H9 (cell line): ENCODE measurements around the gene PHACTR4. TPM values are rescaled to one million over a fixed set of nuclear protein-coding genes. Genes with fewer than 3 reads are reported as not detected.

Experiments used
- DNase-seq: peaks from one replicate; pipeline ENCODE4 v3.0.0-alpha.2; 2017
- H2AFZ ChIP-seq: one replicate; pipeline ENCODE4 v1.6.1; 2013; ENCODE audit warnings: mild to moderate bottlenecking, low read length, control low read depth, moderate library complexity
- H2AK5ac ChIP-seq: 2 replicates; pipeline ENCODE4 v1.6.1; 2013; ENCODE audit warnings: low read length, control low read depth, mixed read lengths; ENCODE audit not compliant: insufficient read length
- H2BK120ac ChIP-seq: one replicate; pipeline ENCODE4 v1.6.1; 2013; ENCODE audit warnings: low read depth, mild to moderate bottlenecking, low read length, control low read depth, inconsistent platforms; ENCODE audit not compliant: poor library complexity, severe bottlenecking
- H2BK12ac ChIP-seq: 2 replicates; pipeline ENCODE4 v1.6.1; 2013; ENCODE audit warnings: low read length, control low read depth, mixed read lengths, low read depth; ENCODE audit not compliant: insufficient read length
- H2BK15ac ChIP-seq: 2 replicates; pipeline ENCODE4 v1.6.1; 2013; ENCODE audit warnings: low read depth, low read length, control low read depth
- H2BK20ac ChIP-seq: one replicate; pipeline ENCODE4 v1.6.1; 2013; ENCODE audit warnings: low read depth, mild to moderate bottlenecking, low read length, control low read depth, inconsistent platforms; ENCODE audit not compliant: poor library complexity, severe bottlenecking
- H2BK5ac ChIP-seq: 2 replicates; pipeline ENCODE4 v1.6.1; 2013; ENCODE audit warnings: low read length, control low read depth, mixed read lengths; ENCODE audit not compliant: insufficient read length
- H3K14ac ChIP-seq: 2 replicates; pipeline ENCODE4 v1.6.1; 2013; ENCODE audit warnings: low read length, control low read depth; ENCODE audit not compliant: insufficient read depth
- H3K18ac ChIP-seq: 2 replicates; pipeline ENCODE4 v1.6.1; 2013; ENCODE audit warnings: low read depth, mild to moderate bottlenecking, mixed read lengths, low read length, control low read depth; ENCODE audit not compliant: insufficient read length
- H3K23ac ChIP-seq: 2 replicates; pipeline ENCODE4 v1.6.1; 2013; ENCODE audit warnings: low read length, control low read depth, mixed read lengths, low read depth; ENCODE audit not compliant: insufficient read length
- H3K23me2 ChIP-seq: 2 replicates; pipeline ENCODE4 v1.6.1; 2013; ENCODE audit warnings: low read depth, mild to moderate bottlenecking, mixed read lengths, low read length, control low read depth; ENCODE audit not compliant: insufficient read length, poor library complexity, severe bottlenecking
- H3K27ac ChIP-seq: 2 replicates; pipeline ENCODE4 v1.5.1; 2013; ENCODE audit warnings: low read length, control low read depth, mixed read lengths, low read depth; ENCODE audit not compliant: insufficient read length
- H3K27me3 ChIP-seq: 2 replicates; pipeline ENCODE4 v1.6.1; 2013; ENCODE audit warnings: low read length, control low read depth, inconsistent platforms; ENCODE audit not compliant: insufficient read depth
- H3K4ac ChIP-seq: 2 replicates; pipeline ENCODE4 v1.6.1; 2013; ENCODE audit warnings: low read depth, mild to moderate bottlenecking, control low read depth, inconsistent platforms, low read length, moderate library complexity
- H3K4me1 ChIP-seq: 2 replicates; pipeline ENCODE4 v1.6.1; 2013; ENCODE audit warnings: low read length, control low read depth, inconsistent platforms; ENCODE audit not compliant: insufficient read depth
- H3K4me2 ChIP-seq: 2 replicates; pipeline ENCODE4 v1.6.1; 2013; ENCODE audit warnings: low read length, control low read depth, mixed read lengths; ENCODE audit not compliant: insufficient read length, insufficient read depth
- H3K56ac ChIP-seq: 2 replicates; pipeline ENCODE4 v1.6.1; 2013; ENCODE audit warnings: low read depth, mild to moderate bottlenecking, mixed read lengths, low read length, control low read depth; ENCODE audit not compliant: insufficient read length
- H3K79me1 ChIP-seq: 2 replicates; pipeline ENCODE4 v1.6.1; 2013; ENCODE audit warnings: low read depth, mild to moderate bottlenecking, moderate library complexity, low read length, control low read depth, inconsistent platforms; ENCODE audit not compliant: insufficient read depth, poor library complexity, severe bottlenecking
- H3K79me2 ChIP-seq: 2 replicates; pipeline ENCODE4 v1.6.1; 2013; ENCODE audit warnings: low read length, control low read depth, inconsistent platforms; ENCODE audit not compliant: insufficient read depth
- H3K9ac ChIP-seq: 2 replicates; pipeline ENCODE4 v1.6.1; 2013; ENCODE audit warnings: low read length, control low read depth, mixed read lengths; ENCODE audit not compliant: insufficient read length; ENCODE audit errors: extremely low read depth
- H3K9me3 ChIP-seq: one replicate; pipeline ENCODE4 v1.6.1; 2013; ENCODE audit warnings: low read depth, low read length, inconsistent platforms; ENCODE audit not compliant: control insufficient read depth
- H3T11ph ChIP-seq: one replicate; pipeline ENCODE4 v1.6.1; 2013; ENCODE audit warnings: mild to moderate bottlenecking, low read length, control low read depth, inconsistent platforms
- H4K20me1 ChIP-seq: one replicate; pipeline ENCODE4 v1.6.1; 2013; ENCODE audit not compliant: control insufficient read depth, insufficient read length, insufficient read depth
- H4K5ac ChIP-seq: 2 replicates; pipeline ENCODE4 v1.6.1; 2013; ENCODE audit warnings: low read depth, mild to moderate bottlenecking, mixed read lengths, low read length, control low read depth; ENCODE audit not compliant: insufficient read length
- H4K8ac ChIP-seq: replicated peaks from 2 replicates; pipeline ENCODE4 v1.6.1; 2013; ENCODE audit warnings: low read length, control low read depth, mixed read lengths, low read depth; ENCODE audit not compliant: insufficient read length
- H4K91ac ChIP-seq: 2 replicates; pipeline ENCODE4 v1.6.1; 2013; ENCODE audit warnings: low read depth, mild to moderate bottlenecking, moderate library complexity, mixed read lengths, low read length, control low read depth; ENCODE audit not compliant: insufficient read length
- H3K27ac Mint-ChIP-seq, 3 experiments: 2 replicates in 2 of 3; 3 replicates in 1 of 3; pipeline ENCODE4 v1.8.0; 2020 to 2021; ENCODE audit warnings: mixed read lengths in 3 of 3, mild to moderate bottlenecking in 1 of 3, moderate library complexity in 1 of 3
- H3K27me3 Mint-ChIP-seq: 2 replicates; pipeline ENCODE4 v1.8.0; 2021; ENCODE audit warnings: low read depth, mild to moderate bottlenecking, moderate library complexity, mixed read lengths
- H3K36me3 Mint-ChIP-seq, 3 experiments: 2 replicates in 2 of 3; 3 replicates in 1 of 3; pipeline ENCODE4 v1.8.0; 2020 to 2021; ENCODE audit warnings: low read depth in 3 of 3, mixed read lengths in 3 of 3; ENCODE audit not compliant: insufficient read depth in 1 of 3
- H3K4me1 Mint-ChIP-seq, 2 experiments: 2 replicates each; pipeline ENCODE4 v1.8.0; 2020; ENCODE audit warnings: mixed read lengths in 2 of 2
- H3K4me3 Mint-ChIP-seq, 2 experiments: 2 replicates in 1 of 2; 3 replicates in 1 of 2; pipeline ENCODE4 v1.8.0; 2020 to 2021; ENCODE audit warnings: mild to moderate bottlenecking in 2 of 2, mixed read lengths in 2 of 2, moderate library complexity in 1 of 2
- H3K9me3 Mint-ChIP-seq, 2 experiments: 2 replicates in 1 of 2; 3 replicates in 1 of 2; pipeline ENCODE4 v1.8.0; 2020; ENCODE audit warnings: mild to moderate bottlenecking in 2 of 2, mixed read lengths in 2 of 2, moderate library complexity in 1 of 2
- CTCF ChIP-seq: fragments of 200-600 bp; sonication (generic); conservative IDR thresholded peaks from 3 replicates; pipeline ENCODE4 v1.8.0; 2021; ENCODE audit warnings: antibody characterized with exemption, mild to moderate bottlenecking
- WGBS: extraction: QIAGEN DNeasy Blood & Tissue Kit; methylation state at CpG from one replicate; pipeline ENCODE4 v1.1.7; 2013; ENCODE audit warnings: missing lambda C conversion rate, low lambda C conversion rate, mixed read lengths; ENCODE audit not compliant: insufficient read length; ENCODE audit errors: extremely low coverage; 5-methylcytosine and 5-hydroxymethylcytosine counted together
- total RNA-seq: library from RNA; stranded (reverse); gene quantifications from 2 replicates; pipeline ENCODE4 v1.2.1, GENCODE V29; 2021

Gene PHACTR4
- total RNA-seq, 1 experiment from 2014 or later = 54.0 TPM

GRCh38 chr1:28441674-28442073 is 72.1 kb downstream of the PHACTR4 start:
- Histone ChIP-seq H3K23ac (no peak overlapping the region), H3K14ac (no peak overlapping the region), H3K23me2 (no peaks in the 10 kb centered on the region), H4K5ac (no peak overlapping the region), H3K9me3 (no peaks in the 10 kb centered on the region), H3K4ac (no peak overlapping the region), H3K4me2 (no peak overlapping the region), H4K8ac (no peak overlapping the region), H3K4me1 (no peaks in the 10 kb centered on the region; the same call in 1 of the 2 replicates), H4K20me1 (no peaks in the 10 kb centered on the region), H3K27me3 (no peaks in the 10 kb centered on the region), H2AK5ac (no peak overlapping the region), H2BK20ac (no peak overlapping the region), H2BK120ac (no peak overlapping the region), H2BK5ac (no peak overlapping the region), H3K56ac (no peak overlapping the region), H2BK15ac (no peak overlapping the region), H4K91ac (no peak overlapping the region), H3K27ac (no peak overlapping the region), H3K79me2 (no peaks in the 10 kb centered on the region), H3K79me1 (no peaks in the 10 kb centered on the region), H2BK12ac (no peak overlapping the region), H3T11ph (no peak overlapping the region), H3K18ac (no peak overlapping the region), H3K9ac (no peak overlapping the region), H2AFZ (no peak overlapping the region)
- TF ChIP-seq CTCF = no peak
- no peaks in the 10 kb centered on the region; a peak in 2 of 5 replicates for H3K9me3 Mint-ChIP-seq
- peak overlapping the region in 1 of 3 experiments; percentile 88; a peak in 1 of 7 replicates for H3K27ac Mint-ChIP-seq
- peaks cover 5 to 21% (median 13%) of the 10 kb centered on the region in 3 experiments for H3K36me3 Mint-ChIP-seq
- H3K4me3 Mint-ChIP-seq = no peak overlapping the region
- H3K27me3 Mint-ChIP-seq = no peaks in the 10 kb centered on the region
- DNase-seq = no peak
- WGBS = no CpG with 5 or more reads among the region's 4 CpGs
- H3K4me1 Mint-ChIP-seq = peaks cover 9 to 11% of the 10 kb centered on the region in 2 experiments
